ENCODE results near the gene FADS6. TPM values are rescaled to one million over a fixed set of nuclear protein-coding genes. Genes with fewer than 3 reads are reported as not detected.

FADS6 gene
- total and polyA plus RNA-seq, 2 of the 13 experiments (the other 11 are each of a cell fraction or from before 2014, with no cell fraction given), result 0.11 TPM

DNA sequence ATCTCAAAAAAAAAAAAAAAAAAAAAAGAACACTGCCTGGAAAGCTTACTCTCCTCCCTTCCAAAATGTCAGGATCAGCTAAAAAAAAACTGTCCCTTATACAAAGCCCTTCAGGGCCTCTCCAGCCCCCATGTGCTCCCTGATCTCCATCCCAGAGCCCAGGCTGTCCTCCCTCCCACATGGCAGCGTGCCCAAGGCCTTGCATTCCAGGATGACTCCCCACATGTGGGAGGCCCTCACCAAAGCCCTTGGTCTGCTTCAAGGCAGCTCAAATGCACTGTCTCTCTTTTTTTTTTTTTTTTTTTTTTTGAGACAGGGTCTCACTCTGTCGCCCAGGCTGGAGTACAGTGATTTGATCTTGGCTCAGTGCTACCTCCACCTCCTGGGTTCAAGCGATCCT lies 22.9 kb downstream of the FADS6 start (continued):
- TF ChIP-seq, protein P1, sequence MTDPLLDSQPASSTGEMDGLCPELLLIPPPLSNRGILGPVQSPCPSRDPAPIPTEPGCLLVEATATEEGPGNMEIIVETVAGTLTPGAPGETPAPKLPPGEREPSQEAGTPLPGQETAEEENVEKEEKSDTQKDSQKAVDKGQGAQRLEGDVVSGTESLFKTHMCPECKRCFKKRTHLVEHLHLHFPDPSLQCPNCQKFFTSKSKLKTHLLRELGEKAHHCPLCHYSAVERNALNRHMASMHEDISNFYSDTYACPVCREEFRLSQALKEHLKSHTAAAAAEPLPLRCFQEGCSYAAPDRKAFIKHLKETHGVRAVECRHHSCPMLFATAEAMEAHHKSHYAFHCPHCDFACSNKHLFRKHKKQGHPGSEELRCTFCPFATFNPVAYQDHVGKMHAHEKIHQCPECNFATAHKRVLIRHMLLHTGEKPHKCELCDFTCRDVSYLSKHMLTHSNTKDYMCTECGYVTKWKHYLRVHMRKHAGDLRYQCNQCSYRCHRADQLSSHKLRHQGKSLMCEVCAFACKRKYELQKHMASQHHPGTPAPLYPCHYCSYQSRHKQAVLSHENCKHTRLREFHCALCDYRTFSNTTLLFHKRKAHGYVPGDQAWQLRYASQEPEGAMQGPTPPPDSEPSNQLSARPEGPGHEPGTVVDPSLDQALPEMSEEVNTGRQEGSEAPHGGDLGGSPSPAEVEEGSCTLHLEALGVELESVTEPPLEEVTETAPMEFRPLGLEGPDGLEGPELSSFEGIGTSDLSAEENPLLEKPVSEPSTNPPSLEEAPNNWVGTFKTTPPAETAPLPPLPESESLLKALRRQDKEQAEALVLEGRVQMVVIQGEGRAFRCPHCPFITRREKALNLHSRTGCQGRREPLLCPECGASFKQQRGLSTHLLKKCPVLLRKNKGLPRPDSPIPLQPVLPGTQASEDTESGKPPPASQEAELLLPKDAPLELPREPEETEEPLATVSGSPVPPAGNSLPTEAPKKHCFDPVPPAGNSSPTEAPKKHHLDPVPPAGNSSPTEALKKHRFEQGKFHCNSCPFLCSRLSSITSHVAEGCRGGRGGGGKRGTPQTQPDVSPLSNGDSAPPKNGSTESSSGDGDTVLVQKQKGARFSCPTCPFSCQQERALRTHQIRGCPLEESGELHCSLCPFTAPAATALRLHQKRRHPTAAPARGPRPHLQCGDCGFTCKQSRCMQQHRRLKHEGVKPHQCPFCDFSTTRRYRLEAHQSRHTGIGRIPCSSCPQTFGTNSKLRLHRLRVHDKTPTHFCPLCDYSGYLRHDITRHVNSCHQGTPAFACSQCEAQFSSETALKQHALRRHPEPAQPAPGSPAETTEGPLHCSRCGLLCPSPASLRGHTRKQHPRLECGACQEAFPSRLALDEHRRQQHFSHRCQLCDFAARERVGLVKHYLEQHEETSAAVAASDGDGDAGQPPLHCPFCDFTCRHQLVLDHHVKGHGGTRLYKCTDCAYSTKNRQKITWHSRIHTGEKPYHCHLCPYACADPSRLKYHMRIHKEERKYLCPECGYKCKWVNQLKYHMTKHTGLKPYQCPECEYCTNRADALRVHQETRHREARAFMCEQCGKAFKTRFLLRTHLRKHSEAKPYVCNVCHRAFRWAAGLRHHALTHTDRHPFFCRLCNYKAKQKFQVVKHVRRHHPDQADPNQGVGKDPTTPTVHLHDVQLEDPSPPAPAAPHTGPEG (CRISPR knock-in tag; IDR thresholded peaks at IDR 0.05), result no peak
- no peak for TF ChIP-seq ZNF124 (CRISPR knock-in tag; IDR thresholded peaks at IDR 0.05)
- TF ChIP-seq ZNF468 (CRISPR knock-in tag; IDR thresholded peaks at IDR 0.05), result no peak
- TF ChIP-seq MEIS2 (CRISPR knock-in tag; IDR thresholded peaks at IDR 0.05), result no peak
- TF ChIP-seq, protein P2, sequence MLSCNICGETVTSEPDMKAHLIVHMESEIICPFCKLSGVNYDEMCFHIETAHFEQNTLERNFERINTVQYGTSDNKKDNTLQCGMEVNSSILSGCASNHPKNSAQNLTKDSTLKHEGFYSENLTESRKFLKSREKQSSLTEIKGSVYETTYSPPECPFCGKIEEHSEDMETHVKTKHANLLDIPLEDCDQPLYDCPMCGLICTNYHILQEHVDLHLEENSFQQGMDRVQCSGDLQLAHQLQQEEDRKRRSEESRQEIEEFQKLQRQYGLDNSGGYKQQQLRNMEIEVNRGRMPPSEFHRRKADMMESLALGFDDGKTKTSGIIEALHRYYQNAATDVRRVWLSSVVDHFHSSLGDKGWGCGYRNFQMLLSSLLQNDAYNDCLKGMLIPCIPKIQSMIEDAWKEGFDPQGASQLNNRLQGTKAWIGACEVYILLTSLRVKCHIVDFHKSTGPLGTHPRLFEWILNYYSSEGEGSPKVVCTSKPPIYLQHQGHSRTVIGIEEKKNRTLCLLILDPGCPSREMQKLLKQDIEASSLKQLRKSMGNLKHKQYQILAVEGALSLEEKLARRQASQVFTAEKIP (CRISPR knock-in tag; IDR thresholded peaks at IDR 0.05; ENCODE audit: borderline replicate concordance), result no peak
- TF ChIP-seq GPBP1L1 (CRISPR knock-in tag; IDR thresholded peaks at IDR 0.05), result no peak
- no peak for TF ChIP-seq ZNF441 (CRISPR knock-in tag; IDR thresholded peaks at IDR 0.05; ENCODE audit: borderline replicate concordance)
- TF ChIP-seq, protein P3, sequence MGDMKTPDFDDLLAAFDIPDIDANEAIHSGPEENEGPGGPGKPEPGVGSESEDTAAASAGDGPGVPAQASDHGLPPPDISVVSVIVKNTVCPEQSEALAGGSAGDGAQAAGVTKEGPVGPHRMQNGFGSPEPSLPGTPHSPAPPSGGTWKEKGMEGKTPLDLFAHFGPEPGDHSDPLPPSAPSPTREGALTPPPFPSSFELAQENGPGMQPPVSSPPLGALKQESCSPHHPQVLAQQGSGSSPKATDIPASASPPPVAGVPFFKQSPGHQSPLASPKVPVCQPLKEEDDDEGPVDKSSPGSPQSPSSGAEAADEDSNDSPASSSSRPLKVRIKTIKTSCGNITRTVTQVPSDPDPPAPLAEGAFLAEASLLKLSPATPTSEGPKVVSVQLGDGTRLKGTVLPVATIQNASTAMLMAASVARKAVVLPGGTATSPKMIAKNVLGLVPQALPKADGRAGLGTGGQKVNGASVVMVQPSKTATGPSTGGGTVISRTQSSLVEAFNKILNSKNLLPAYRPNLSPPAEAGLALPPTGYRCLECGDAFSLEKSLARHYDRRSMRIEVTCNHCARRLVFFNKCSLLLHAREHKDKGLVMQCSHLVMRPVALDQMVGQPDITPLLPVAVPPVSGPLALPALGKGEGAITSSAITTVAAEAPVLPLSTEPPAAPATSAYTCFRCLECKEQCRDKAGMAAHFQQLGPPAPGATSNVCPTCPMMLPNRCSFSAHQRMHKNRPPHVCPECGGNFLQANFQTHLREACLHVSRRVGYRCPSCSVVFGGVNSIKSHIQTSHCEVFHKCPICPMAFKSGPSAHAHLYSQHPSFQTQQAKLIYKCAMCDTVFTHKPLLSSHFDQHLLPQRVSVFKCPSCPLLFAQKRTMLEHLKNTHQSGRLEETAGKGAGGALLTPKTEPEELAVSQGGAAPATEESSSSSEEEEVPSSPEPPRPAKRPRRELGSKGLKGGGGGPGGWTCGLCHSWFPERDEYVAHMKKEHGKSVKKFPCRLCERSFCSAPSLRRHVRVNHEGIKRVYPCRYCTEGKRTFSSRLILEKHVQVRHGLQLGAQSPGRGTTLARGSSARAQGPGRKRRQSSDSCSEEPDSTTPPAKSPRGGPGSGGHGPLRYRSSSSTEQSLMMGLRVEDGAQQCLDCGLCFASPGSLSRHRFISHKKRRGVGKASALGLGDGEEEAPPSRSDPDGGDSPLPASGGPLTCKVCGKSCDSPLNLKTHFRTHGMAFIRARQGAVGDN (CRISPR knock-in tag; IDR thresholded peaks at IDR 0.05), result peak; percentile 57
- TF ChIP-seq HDAC1 (CRISPR knock-in tag; IDR thresholded peaks at IDR 0.05), result peak; percentile 25; the same call in 1 of the 2 replicates
- TF ChIP-seq ZFX (CRISPR knock-in tag; IDR thresholded peaks at IDR 0.05; ENCODE audit: low read depth), result peak; percentile 42; the same call in 1 of the 2 replicates
- TF ChIP-seq REPIN1 (CRISPR knock-in tag; IDR thresholded peaks at IDR 0.05; ENCODE audit: borderline replicate concordance, low read depth), result no peak
- no peak for TF ChIP-seq SP4 (CRISPR knock-in tag; IDR thresholded peaks at IDR 0.05)
- TF ChIP-seq GLI4 (CRISPR knock-in tag; IDR thresholded peaks at IDR 0.05; ENCODE audit: borderline replicate concordance), result no peak
- TF ChIP-seq GABPB1 (CRISPR knock-in tag; IDR thresholded peaks at IDR 0.05), result no peak
- TF ChIP-seq ZNF7 (CRISPR knock-in tag; IDR thresholded peaks at IDR 0.05), result no peak
